HG02938 (cell line): ENCODE data around the gene SESN2.

Source experiments
- ATAC-seq: cut with Tn5 transposase; IDR thresholded peaks from one replicate; pipeline ENCODE4 v1.9.1; 2021; ENCODE audit warnings: mild to moderate bottlenecking, moderate library complexity; ENCODE audit not compliant: unreplicated experiment

SESN2 gene

DNA sequence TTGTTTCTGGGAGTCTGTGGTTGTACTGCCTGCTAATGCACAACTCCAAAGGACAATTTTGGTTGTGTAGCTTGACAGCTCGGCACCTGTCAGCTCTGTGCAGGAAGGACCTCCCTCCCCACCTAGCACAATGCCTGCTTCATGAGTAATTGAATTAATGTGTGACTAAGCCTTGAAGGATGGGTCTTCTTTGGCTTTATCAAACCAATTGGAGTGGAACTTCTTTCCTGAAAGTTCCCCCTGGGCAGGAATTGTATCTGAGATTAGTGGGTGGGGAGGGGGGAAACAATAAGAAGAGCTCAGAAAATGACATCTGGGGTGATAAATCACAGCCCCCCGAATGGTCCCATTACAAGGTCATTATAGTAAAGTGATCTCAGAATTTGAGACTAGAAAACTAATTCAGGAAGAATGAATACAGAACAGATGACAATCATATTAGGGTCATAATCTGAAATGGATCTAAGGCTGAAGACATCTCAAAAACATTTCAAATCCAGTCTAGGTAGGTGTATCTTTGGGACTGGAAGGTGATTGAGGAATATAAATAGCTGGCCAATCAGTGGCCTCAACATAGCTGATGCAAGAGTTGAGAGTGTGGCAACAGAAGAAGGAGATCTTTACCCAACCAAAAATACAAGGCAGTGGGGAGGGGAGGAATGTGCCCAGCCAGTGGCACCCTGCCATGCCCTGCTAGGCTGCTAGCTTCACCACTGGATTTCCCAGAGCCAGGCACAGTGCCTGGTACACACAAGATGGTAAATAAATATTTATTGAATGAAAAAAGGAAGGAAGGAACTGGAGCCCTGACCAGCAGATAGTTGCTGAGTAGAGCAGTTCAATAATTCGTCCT is 10.1 kb upstream of the SESN2 start:
- no peak for ATAC-seq

DNA sequence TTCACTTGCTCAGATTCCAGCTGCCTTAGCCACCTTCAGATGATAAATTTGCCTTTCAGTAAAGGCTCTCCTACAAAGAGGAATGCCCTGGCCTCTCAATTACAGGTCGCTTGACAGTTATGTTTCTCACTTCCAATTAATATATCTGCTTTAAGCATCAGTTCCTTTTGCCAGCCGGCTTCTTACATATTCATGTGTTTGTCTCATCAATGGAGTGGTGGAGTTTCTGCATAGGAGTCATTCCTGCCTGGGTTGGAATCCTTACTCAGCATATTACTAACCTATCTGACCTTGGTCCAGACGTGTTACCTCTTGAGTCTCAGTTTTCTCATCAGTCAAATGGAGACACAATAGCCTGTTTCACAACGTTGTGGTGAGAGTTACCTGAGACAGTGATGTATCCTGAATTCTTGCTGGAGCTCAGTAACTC is 9.4 kb upstream of the SESN2 start:
- no peak for ATAC-seq

DNA sequence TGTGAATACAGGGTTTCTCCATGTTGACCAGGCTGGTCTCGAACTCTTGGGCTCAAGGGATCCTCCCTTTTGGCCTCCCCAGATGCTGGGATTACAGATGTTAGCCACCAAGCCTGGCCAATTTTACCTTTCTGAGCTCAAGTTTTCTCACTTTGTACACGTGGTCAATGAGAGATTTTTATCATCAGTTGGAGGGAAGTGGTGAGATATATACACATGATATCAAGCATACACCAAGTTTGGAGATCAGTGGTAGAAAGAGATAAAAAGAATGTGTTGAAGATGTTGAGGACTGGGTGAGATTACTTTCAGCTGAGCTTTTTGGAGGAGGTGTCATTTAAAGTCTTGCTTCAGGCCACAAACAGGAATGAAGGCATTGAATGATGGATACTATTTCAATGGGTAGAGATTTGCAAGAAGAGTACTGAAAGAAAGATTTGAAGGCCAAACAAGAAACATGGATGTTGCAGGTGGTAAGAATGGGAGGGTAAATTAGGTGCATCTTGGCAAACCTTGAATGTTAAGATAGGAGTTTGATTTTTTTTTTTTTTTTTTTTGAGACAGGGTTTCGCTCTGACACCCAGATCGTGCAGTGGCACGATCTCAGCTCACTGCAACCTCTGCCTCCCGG is 3.0 kb upstream of the SESN2 start:
- no peak for ATAC-seq

DNA sequence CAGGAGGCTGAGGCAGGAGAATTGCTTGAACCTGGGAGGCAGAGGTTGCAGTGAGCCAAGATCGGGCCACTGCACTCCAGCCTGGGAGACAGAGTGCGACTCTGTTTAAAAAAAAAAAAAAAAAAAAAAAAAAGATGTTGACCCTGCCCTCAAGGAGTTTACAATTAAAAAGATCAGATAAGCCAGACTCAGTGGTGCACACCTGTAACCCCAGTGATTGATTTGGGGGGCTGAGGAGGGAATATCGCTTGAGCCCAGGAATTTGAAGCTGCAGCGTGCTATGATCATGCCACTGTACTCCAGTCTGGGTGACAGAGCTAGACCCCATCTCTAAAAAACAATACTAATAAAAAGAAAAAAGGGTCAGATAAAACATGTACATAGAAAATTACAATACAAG is 1.6 kb upstream of the SESN2 start:
- ATAC-seq, result no peak

DNA sequence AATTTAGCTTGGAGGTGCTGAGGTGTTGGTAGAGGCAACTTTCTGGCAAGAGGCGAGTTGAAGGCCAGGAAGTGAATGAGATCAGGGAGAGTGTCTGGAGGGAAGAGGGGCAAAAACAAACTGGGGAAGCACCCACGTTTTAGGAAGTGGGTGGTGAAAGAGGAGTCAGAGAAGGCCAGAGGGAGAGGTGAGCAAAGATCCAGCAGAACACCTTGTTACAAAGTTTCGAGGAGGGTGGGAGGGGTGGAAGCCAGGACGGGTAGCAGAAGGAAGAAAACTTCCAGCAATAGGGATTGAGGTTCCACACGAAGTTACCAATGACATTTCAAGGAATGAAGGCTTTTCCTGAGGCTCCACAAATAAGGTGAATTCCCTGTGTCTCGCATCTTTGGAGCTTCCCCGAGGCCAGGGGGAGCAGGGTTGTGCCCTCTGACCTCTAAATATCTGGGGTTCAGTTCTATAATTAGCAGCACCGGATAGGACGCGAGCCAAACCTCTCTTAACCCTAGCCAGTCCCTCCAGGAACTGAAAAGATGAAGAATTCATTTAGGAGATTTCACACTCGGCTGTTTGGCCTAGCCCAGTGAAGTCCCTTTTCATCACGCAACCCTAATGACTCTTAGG is 578 bp upstream of the SESN2 start:
- no peak for ATAC-seq

DNA sequence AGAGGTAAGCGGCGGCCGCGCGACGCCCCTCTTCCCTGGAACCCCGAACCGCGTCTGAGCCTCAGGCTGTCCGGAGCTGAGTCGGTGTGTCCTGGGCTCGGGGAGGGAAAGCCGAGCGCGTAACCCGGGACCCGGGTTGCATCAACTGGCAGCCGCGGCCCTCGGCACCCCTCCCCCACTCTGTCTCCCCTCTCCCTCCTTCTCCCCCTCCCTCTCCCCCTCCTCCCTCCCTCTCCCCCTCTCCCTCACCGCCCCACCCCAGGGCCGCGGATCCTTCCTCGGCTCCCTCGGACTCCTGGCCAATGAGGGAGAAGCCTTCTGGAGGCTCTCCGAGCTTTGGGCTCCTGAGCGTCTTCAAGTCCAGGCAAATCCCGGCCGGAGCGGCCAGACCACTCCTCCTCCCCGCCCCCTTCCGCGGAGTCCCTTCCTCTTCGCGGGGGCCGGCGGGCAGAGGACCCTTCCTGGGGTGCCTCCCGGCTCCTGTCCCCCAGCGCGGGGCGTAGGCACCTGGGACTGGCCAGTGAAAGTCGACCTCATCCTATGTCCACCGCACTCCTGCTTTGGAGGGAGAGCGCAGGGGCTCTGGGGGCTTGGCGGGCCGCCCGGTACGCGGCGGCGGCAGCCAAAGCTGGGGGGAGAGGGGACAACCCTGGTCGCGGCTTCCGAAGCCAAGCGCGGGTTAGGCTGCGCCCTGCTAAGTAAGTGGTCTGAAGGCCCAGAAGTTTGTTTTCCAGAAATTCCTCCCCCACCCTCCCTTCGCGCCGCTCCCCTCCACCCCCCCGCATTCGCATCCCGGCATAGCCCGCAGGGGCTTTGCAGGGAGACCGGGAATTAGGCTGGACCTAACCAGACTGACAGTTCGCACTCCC is 850 bp downstream of the SESN2 start:
- peak; percentile 2 for ATAC-seq

DNA sequence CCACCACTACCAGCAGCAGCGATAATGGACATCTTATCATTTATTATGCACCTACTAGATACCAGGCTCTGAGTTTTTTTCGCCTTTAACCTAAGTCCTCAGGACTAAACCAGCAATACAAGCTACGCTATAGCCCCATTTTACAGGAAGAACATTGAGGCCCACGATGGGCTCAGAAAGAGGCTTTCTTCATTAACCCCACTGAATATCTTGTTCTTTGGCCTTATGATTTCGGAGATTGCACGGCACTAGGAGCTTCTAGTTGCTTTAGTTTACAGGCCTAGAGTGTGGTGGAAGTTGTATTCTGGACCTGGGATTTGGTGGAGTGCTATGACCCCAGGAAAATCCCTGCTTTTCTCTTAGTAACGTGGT is 1.5 kb downstream of the SESN2 start:
- ATAC-seq, result no peak

DNA sequence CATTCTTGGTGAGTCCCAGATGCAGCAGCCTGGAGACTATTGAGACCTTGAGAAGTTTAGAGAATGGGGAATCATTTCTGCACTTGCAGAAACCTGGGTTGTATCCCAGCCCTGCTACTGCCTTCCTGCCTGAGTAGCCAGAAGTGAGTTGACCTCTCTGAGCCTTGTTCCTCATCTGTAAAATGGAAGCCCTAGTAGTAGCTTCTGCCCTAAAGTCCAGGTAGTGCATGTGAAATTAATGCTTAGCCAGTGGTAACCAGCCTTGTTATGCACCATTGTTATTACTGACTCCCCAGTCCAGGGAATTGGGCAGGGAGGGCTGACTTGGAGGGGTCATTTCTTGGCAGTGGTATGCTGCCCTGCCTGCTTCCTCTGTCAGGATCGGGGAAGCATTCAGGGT is 5.6 kb downstream of the SESN2 start:
- ATAC-seq, result no peak

DNA sequence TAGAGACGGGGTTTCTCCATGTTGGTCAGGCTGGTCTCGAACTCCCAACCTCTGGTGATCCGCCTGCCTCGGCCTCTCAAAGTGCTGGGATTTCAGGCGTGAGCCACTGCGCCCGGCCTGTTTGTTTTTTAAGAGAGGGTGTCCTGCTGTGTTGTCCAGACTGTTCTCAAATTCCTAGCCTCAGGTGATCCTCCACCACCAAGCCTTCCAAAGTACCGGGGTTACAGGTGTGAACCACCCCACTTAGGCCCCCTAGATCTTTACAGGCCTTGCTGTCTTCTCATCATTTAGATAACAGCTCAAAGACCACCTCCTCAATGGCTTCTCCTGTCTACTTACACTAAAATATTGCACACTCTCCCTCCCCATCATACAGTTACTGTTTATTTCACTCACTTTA is 6.3 kb downstream of the SESN2 start:
- ATAC-seq, result no peak

DNA sequence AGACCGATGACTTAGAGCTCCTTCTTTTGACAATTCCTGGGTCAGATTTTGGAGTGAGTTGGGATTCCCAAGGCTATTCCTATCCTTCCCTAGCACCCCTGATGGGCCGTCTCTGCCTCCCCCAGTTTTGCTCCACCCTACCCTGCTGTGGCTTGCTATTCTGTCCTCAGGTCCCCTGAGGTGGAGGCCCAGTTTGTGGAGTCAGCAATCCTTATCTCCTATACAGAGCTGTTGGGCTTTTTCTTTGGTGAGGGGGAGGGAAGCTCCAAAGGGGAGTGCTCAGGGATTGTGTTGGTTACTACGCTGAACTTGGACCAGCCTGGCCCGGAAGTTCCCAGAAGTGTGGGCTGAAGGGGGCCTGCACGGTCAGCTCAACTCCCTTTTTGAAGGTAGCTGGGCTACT is 7.6 kb downstream of the SESN2 start:
- ATAC-seq, result no peak

DNA sequence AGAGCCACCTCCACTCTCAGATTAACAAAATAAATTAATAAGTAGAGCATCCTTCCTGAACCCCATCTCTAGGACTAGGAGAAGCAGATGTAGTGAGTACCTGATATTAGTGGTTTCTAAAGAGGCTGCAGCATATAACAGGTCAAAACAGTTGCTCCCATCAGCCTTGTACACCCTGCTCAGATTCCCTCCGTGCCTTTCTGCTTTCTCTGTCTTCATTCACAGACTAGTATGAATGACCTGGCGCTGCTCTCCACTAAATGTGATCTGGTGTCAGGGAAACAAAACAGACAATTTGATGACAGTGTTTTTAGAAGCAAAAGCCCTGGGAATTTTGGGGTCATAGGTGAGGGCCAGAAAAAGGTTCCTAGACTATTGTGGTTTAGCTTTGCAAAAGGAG is 8.3 kb downstream of the SESN2 start:
- no peak for ATAC-seq

DNA sequence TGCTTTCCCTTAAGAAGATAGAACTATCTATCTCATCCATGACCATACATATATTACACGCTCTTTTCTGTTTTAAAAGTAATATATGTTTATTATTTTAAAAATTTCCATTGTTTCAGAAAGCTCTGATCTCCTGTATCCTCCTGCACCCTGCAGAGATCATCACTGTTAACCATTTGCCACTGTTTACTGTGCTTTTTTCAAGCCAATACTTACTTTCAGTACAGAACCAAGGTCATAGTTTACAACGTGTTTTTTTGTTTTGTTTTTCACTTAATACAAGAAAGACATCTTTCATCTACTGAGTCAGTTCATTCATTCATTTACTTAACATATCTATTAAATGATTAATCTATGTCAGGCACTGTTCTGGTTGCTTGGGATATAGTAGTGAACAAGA is 10.2 kb downstream of the SESN2 start:
- no peak for ATAC-seq

DNA sequence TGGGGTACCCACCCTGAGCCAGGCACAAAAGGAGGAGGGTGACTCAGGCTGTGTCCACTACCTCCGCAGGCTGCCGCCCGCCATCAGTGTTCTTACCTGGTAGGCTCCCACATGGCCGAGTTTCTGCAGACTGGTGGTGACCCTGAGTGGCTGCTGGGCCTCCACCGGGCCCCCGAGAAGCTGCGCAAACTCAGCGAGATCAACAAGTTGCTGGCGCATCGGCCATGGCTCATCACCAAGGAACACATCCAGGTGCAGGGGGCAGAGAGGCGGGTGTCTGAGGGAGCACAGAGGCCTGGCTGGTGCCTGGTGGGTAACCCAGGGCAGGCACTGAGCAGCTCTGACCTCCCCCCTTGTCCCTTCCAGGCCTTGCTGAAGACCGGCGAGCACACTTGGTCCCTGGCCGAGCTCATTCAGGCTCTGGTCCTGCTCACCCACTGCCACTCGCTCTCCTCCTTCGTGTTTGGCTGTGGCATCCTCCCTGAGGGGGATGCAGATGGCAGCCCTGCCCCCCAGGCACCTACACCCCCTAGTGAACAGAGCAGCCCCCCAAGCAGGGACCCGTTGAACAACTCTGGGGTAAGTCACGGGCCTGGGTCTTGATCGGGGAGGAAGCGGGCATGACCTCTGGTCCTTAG is 13.0 kb downstream of the SESN2 start:
- ATAC-seq, result no peak

DNA sequence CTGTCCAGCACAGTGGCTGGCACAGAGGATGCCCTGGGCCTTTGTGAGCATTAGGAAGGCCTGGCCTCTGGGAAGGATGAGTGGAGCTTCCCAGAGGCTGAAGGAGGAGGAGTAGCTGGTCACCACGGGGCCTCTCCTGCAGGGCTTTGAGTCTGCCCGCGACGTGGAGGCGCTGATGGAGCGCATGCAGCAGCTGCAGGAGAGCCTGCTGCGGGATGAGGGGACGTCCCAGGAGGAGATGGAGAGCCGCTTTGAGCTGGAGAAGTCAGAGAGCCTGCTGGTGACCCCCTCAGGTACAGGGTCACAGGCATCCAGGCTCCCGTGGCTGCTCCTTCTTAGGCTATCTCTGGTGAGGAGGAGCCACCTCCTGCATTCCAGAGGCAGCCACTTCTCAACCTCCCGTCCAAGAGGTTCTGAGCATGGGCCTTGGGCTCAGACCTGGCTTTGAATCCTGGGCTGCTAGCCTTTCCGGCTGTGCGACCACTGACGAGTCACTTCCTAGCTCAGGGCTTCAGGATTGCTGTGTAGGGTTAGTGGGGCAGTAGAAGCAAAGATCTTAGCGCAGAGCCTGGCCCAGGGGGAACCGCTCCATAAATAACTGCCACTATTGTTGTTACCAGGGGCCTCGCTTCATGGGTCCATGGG is 14.0 kb downstream of the SESN2 start:
- no peak for ATAC-seq

DNA sequence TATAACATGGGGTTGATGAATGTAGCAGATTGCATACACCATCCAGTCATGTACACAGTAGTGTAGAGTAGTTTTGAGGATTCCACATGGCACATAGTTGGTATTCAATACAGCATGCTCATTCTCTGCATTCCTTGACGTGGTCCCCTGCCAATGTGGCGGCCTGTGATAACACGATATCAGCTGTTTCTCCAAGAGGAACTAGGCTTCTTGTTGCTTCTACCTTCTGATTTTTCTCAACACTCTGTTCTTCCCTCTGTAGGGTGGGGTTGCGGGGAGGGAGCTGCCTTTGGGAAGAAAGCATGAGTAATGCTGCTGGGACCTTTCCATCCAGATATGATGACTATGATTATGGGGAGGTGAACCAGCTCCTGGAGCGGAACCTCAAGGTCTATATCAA is 19.4 kb downstream of the SESN2 start:
- no peak for ATAC-seq

DNA sequence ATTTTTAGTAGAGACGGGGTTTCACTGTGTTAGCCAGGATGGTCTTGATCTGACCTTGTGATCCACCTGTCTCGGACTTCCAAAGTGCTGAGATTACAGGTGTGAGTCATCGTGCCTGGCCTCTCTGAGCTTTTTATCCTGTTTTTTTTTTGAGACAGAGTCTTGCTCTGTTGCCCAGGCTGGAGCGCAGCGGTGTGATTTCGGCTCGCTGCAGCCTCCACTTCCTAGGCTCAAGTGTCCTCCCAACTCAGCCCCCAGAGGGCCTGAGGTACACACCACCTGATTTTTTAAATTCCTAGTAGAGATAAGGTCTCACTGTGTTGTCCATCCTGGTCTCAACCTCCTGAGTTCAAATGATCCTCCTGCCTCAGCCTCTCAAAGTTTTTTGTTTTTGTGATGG is 20.4 kb downstream of the SESN2 start:
- no peak for ATAC-seq

DNA sequence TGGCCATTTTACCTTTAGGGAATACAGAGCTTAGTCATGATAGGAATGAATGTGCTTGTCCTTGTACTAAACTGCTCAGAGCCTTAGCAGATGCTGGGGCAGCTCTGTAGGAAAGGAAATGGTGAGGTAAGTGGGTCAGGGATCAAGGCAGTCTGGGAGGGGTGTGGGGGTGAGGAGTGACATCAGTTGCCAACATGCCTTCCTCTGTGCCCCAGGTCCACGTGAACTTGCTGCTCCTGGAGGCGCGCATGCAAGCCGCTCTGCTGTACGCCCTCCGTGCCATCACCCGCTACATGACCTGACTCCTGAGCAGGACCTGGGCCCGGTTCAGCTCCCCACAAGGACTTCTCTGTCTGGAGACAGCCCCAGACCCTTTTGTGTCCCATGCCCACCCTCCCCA is 21.2 kb downstream of the SESN2 start:
- no peak for ATAC-seq

DNA sequence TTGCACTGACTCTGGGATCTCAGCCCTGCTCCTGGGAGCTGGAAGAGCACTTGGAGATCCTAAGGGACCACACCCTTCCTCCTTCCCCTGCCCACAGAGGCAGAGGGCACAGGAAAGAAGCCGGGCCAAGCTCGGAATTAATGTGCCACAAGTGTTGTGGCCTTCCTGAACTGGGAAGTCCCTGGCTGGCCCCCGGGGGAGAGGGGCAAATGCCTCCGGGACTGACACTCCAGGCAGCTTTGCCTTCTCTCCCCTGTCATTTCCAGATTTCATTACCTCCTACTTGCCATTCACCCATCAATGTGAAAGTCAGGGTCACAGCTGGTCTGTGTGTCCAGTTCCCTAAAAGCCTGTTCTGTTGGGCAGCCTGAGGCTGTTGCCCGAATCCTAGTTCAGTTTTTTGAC is 21.7 kb downstream of the SESN2 start:
- ATAC-seq, result no peak

DNA sequence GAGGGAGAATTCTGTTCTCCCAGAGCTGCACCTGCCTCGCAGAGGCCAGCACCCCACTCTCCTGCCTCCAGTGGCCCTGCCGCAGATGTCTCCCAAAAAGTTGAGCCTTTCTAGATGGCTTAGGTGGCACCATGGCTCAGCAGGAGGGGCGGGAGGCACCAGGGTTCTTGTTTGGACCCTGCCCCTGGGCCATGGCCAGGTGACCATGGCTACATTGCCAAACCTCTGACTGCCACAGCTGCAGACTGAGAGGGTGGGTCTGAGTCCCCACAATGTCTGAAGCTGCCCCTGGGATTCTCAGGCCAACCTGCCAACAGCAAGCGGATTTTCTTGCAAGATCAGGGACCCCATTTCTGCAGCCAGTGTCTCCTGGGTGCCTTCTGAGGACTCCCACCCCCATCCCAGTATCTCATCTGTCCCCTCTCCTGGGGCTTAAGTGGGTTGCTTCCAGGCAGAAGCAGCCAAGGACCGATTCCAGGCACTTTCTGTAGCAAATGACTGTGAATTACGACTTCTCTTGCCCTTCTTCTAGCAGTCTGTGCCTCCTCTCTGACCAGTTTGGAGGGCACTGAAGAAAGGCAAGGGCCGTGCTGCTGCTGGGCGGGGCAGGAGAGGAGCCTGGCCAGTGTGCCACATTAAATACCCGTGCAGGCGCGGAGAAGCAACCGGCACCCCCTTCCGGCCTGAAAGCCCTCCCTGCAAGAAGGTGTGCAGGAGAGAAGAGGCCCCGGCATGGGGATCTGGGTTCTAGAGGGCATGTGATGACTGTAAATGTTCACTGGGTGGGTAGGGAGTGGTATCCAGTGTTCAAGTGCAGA is 22.5 kb downstream of the SESN2 start:
- no peak for ATAC-seq
